Measurements from ENCODE around the gene MATN3.

DNA sequence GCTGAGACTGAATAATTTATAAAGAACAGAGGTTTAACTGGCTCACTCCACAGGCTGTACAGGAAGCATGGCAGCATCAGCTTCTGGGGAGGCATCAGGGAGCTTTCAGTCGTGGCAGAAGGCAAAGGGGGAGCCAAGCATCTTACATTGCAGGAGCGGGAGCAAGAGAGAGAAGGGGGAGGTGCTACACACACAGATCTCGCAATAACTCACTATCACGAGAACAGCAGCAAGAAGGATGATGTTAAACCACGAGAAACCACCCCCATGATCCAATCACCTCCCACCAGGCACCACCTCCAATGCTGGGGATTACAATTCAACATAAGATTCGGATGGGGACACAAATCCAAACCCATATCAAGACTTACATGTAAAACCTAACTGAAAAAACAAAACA, 17.8 kb upstream of the MATN3 start:
- TF ChIP-seq CTCF (IDR thresholded peaks at IDR 0.05) (no peak), POLR2A (IDR thresholded peaks at IDR 0.05) (no peak)
